Loucy (cell line): ENCODE measurements around the gene TRIL.

ENCODE experiments used
- H2AFZ ChIP-seq: fragments of 200-600 bp; sonication (generic); 2 replicates; pipeline ENCODE4 v1.6.0; 2016; ENCODE audit warnings: antibody characterized with exemption, mild to moderate bottlenecking, low read length, moderate library complexity
- H3F3A ChIP-seq: fragments of 200-600 bp; 2 replicates; pipeline ENCODE4 v1.6.0; 2016; ENCODE audit warnings: antibody characterized with exemption, low read depth, mild to moderate bottlenecking
- H3K27me3 ChIP-seq: fragments of 200-600 bp; sonication (generic); 2 replicates; pipeline ENCODE4 v1.6.1; 2014; ENCODE audit warnings: low read length, mild to moderate bottlenecking; ENCODE audit not compliant: insufficient read depth, poor library complexity, severe bottlenecking
- H3K36me3 ChIP-seq: fragments of 200-600 bp; sonication (generic); 2 replicates; pipeline ENCODE4 v1.6.1; 2016; ENCODE audit warnings: low read length; ENCODE audit not compliant: insufficient read depth
- H3K4me1 ChIP-seq: fragments of 200-600 bp; sonication (generic); 2 replicates; pipeline ENCODE4 v1.5.1; 2014; ENCODE audit warnings: low read length, mild to moderate bottlenecking; ENCODE audit not compliant: insufficient read depth, poor library complexity, severe bottlenecking
- H3K4me2 ChIP-seq: fragments of 200-600 bp; sonication (generic); 2 replicates; pipeline ENCODE4 v1.6.0; 2014; ENCODE audit warnings: antibody characterized with exemption, low read length, low read depth, mild to moderate bottlenecking; ENCODE audit not compliant: poor library complexity, severe bottlenecking
- H3K4me3 ChIP-seq: fragments of 200-600 bp; sonication (generic); 2 replicates; pipeline ENCODE4 v1.5.1; 2014; ENCODE audit warnings: low read length, mild to moderate bottlenecking, mixed read lengths; ENCODE audit not compliant: poor library complexity, severe bottlenecking
- H3K79me2 ChIP-seq: fragments of 200-600 bp; sonication (generic); 2 replicates; pipeline ENCODE4 v1.6.1; 2014; ENCODE audit warnings: low read length; ENCODE audit not compliant: insufficient read depth
- H3K9ac ChIP-seq: fragments of 200-600 bp; sonication (generic); 2 replicates; pipeline ENCODE4 v1.6.0; 2014; ENCODE audit warnings: mild to moderate bottlenecking, low read depth, low read length, moderate library complexity; ENCODE audit not compliant: poor library complexity, severe bottlenecking
- H3K9me2 ChIP-seq: fragments of 200-600 bp; sonication (generic); replicated peaks from 2 replicates; pipeline ENCODE4 v1.6.1; 2016; ENCODE audit warnings: low read depth, low read length, mixed read lengths
- H3K9me3 ChIP-seq: fragments of 200-600 bp; sonication (generic); 2 replicates; pipeline ENCODE4 v1.6.1; 2014; ENCODE audit warnings: mild to moderate bottlenecking, antibody characterized with exemption, low read length, low read depth; ENCODE audit not compliant: insufficient read depth
- H4K20me1 ChIP-seq: fragments of 200-600 bp; sonication (generic); 2 replicates; pipeline ENCODE4 v1.6.0; 2014; ENCODE audit warnings: antibody characterized with exemption, low read length, mild to moderate bottlenecking; ENCODE audit not compliant: insufficient read depth, poor library complexity, severe bottlenecking
- CTCF ChIP-seq: fragments of 200-600 bp; sonication (generic); conservative IDR thresholded peaks from 2 replicates; pipeline ENCODE4 v1.5.1; 2014; ENCODE audit warnings: mild to moderate bottlenecking, antibody characterized with exemption, low read length
- EZH2phosphoT487 ChIP-seq: fragments of 200-600 bp; IDR thresholded peaks from 2 replicates; pipeline ENCODE4 v1.6.1; 2018; ENCODE audit warnings: antibody characterized with exemption, mild to moderate bottlenecking, moderate library complexity, borderline replicate concordance

The TRIL gene

DNA sequence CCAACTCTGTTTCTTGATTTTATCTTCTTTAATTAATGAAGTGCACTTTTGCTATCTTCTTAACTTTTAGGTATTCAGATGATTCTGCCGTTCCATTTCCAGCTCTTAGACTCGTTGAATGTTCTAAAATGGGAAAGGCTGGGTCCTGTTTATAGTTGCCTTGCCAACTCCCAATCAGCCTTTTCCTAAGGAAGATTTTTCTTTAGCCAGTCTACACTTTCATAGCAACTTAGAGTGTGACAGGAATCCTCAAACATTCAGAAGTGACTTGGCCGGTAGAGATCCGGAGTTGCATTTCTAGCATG is 23.0 kb upstream of the TRIL start:
- no peak overlapping the region for H3K4me3 ChIP-seq

GRCh38 chr7:28980451-28981160 is 22.5 kb upstream of the TRIL start:
- Histone ChIP-seq H3K27me3 (no peaks in the 10 kb centered on the region), H3K9me2 (no peaks in the 10 kb centered on the region), H3K4me1 (peaks cover 13% of the 10 kb centered on the region), H3K4me2 (no peak overlapping the region), H3K4me3 (no peak overlapping the region), H3F3A (no peaks in the 10 kb centered on the region), H3K36me3 (no peaks in the 10 kb centered on the region), H3K79me2 (no peaks in the 10 kb centered on the region), H3K9me3 (no peaks in the 10 kb centered on the region), H3K9ac (no peak overlapping the region), H4K20me1 (no peaks in the 10 kb centered on the region), H2AFZ (no peak overlapping the region)
- no peak for TF ChIP-seq EZH2phosphoT487
- no peak for TF ChIP-seq CTCF

More for the DNA sequence above, 23.0 kb upstream of the TRIL start:
- Histone ChIP-seq H3K79me2 (no peaks in the 10 kb centered on the region), H3K4me1 (peaks cover 13% of the 10 kb centered on the region), H3K9me3 (no peaks in the 10 kb centered on the region), H3K4me2 (no peak overlapping the region), H3K36me3 (no peaks in the 10 kb centered on the region), H3K27me3 (no peaks in the 10 kb centered on the region), H4K20me1 (no peaks in the 10 kb centered on the region), H3K9ac (no peak overlapping the region), H3F3A (no peaks in the 10 kb centered on the region), H3K9me2 (no peaks in the 10 kb centered on the region), H2AFZ (no peak overlapping the region)
- TF ChIP-seq CTCF, result no peak
- TF ChIP-seq EZH2phosphoT487, result no peak

GRCh38 chr7:28979776-28980175 is 21.6 kb upstream of the TRIL start:
- no peak overlapping the region for H3K9ac ChIP-seq
- TF ChIP-seq CTCF (no peak), EZH2phosphoT487 (no peak)
- no peaks in the 10 kb centered on the region for H3K36me3 ChIP-seq
- H3K79me2 ChIP-seq, result no peaks in the 10 kb centered on the region
- no peak overlapping the region for H3K4me3 ChIP-seq
- H3K9me2 ChIP-seq, result no peaks in the 10 kb centered on the region
- H2AFZ ChIP-seq, result no peak overlapping the region
- H3K27me3 ChIP-seq, result no peaks in the 10 kb centered on the region
- H4K20me1 ChIP-seq, result no peaks in the 10 kb centered on the region
- no peaks in the 10 kb centered on the region for H3F3A ChIP-seq
- no peaks in the 10 kb centered on the region for H3K9me3 ChIP-seq
- H3K4me1 ChIP-seq, result peaks cover 8% of the 10 kb centered on the region
- H3K4me2 ChIP-seq, result no peak overlapping the region
